Measurements from ENCODE around the gene CADM1. TPM values are rescaled to one million over a fixed set of nuclear protein-coding genes. Genes with fewer than 3 reads are reported as not detected.

CADM1 gene
- total RNA-seq, 1 donor from 2014 or later: 8.8 TPM

- no peak for ATAC-seq
Observed at GRCh38 chr11:115311949-115312348, 192.3 kb downstream of the CADM1 start.

- ATAC-seq: no peak
Observed at GRCh38 chr11:115306689-115307088, 197.5 kb downstream of the CADM1 start.

DNA sequence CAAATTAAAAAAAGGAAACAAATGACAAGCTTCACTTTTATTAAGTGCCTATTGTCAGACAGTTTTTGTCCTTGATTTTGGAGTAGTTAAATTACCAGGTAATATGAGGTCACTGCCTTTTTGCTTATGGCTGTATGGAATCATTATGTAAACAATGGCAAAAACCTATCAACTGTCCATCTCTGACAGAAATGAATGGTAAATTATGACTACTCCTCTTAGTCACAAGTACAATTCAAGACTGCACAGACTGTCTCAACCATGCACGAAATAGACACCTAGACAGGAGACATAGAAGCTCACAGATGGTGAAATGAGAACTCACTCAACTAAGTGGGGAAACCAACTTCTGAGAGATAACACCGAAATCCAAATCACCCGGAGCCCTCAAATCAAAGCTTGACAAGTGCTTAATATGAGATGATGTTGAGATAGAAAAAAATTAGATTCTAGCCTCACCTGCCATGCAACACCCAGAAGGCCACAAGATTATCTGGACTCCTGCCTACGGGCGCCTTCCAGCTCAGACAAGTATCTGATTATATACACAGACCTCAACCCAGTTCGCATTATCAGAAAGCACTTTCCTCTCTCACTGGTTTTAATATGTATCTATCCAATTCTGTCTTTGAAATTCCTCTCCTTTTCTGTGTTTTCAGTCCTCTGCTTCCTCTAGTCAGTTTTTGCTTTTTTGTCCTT, 199.3 kb downstream of the CADM1 start:
- no peak for ATAC-seq

DNA sequence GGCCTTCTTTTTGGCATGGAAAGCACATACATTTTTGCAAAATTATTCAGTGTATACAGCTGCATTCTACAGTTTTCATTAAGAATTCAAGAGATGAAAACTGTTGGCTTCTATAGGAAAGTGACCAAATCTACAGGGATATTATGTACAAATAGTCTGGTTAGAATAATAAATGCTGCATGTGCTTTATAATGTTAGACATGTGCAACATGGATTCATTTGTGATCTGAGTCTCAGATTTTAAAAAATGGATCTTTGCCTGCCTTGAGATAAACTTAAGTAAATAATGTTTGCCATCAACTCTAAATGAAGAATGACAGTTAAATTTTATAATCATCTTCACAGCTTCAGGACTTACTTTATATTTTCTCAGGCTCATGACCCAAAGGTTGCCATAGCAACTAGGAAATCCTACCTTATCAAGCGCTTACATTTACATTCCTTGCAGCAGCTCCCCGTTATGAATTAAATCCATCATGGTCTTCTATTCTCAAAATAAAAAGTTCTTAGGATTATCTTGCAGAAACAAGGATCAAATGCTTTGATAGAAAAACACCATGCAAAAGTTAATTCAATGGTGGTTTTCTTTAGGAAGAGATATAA, 200.2 kb downstream of the CADM1 start:
- ATAC-seq: no peak

GRCh38 chr11:115302946-115303703, 201.1 kb downstream of the CADM1 start:
- ATAC-seq: no peak

GRCh38 chr11:115300660-115301428, 203.4 kb downstream of the CADM1 start:
- ATAC-seq: no peak

DNA sequence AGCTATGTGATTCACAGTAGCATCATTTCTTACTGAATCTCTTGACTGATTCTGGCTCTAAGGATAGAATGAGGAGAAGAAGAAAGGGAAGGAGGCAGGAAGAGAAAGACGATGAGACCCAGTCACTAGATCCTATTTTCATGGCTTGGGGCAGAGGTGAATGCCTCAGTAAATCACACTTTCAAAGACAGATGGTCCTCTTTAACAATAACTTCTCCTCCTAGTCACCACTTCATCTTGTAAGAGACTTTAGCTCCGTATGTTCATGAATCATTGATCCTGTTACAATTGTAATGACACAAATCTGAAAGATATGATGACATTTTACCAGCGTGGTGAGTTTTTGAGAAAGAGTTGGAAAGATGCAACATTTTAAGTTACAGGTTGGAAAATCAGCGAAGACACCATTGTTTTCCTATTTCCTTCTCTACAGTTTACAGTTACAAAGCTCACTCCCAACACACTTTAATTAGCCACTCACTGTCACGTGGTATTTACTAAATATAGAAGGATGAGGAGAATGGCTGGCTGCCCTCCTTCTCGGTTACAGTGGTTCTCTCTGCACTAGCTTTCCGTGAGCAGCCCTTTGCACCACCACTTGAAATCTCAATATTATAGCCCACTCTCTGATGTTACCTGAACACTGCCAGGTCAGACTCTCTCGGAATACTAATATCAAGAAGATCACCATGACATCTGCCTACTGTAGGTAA, 205.8 kb downstream of the CADM1 start:
- ATAC-seq: no peak

GRCh38 chr11:115297330-115297729, 206.9 kb downstream of the CADM1 start:
- no peak for ATAC-seq

DNA sequence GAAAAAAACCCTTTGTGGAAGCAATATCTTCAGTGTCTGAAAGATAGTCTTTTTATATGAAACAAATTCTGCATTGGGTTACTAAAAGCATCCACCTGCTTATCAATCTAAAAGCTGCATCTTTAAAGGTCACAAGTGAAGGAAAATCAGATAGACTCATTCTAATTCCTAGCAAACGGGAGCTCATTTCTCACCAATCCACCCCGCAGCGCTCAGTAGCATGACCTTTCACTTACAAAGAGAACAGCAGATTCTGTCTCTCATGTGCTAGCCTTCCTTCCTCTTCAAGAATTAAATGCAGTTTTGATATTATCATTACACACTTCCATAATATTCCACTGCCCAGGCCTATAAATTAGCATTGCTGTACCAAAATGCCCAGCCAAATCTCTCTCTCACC, 212.9 kb downstream of the CADM1 start:
- ATAC-seq: no peak

DNA sequence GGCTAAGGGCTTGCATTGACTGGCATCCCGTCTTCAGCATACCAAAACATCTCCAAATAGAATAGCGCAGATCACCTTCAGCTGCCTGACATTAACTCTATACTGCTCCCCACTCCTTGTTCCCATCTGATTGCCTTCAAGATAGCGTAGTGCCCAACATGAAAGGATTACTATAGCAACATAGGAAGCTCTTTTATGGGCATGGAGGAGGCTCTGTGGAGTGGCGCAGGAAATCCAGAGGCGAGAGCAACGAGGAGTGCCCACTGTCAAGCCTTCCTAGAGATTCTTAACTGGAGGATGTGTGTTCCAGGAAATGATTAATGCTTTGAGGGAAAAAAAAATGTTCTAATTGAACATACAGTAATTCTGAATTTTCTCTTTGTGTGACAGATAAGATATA, 213.3 kb downstream of the CADM1 start:
- ATAC-seq: no peak

GRCh38 chr11:115290479-115290878, 213.7 kb downstream of the CADM1 start:
- no peak for ATAC-seq

- no peak for ATAC-seq
Observed at GRCh38 chr11:115287266-115287665, 216.9 kb downstream of the CADM1 start.

GRCh38 chr11:115286614-115287013, 217.6 kb downstream of the CADM1 start:
- ATAC-seq: no peak

GRCh38 chr11:115284773-115285172, 219.4 kb downstream of the CADM1 start:
- no peak for ATAC-seq

DNA sequence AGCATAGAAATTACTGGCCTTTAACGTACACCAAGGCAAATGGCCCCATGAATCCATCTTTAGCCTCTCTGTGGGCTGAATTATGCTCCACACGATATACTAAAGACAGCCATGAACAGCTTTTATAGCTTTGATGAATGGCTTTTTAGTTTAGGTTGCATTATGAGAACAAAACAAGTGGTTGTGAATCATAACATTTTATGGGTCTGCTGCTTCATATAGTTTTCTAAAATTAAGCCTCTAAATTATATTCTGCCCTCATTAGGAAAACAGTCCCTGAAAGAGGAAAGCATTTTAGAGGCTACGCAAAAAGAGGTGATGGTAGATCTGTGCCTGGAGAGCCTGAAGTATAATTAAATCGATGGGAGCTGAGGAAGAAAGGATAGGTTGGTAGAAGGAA, 221.3 kb downstream of the CADM1 start:
- no peak for ATAC-seq

- ATAC-seq: no peak
Observed at GRCh38 chr11:115280775-115281174, 223.4 kb downstream of the CADM1 start.

DNA sequence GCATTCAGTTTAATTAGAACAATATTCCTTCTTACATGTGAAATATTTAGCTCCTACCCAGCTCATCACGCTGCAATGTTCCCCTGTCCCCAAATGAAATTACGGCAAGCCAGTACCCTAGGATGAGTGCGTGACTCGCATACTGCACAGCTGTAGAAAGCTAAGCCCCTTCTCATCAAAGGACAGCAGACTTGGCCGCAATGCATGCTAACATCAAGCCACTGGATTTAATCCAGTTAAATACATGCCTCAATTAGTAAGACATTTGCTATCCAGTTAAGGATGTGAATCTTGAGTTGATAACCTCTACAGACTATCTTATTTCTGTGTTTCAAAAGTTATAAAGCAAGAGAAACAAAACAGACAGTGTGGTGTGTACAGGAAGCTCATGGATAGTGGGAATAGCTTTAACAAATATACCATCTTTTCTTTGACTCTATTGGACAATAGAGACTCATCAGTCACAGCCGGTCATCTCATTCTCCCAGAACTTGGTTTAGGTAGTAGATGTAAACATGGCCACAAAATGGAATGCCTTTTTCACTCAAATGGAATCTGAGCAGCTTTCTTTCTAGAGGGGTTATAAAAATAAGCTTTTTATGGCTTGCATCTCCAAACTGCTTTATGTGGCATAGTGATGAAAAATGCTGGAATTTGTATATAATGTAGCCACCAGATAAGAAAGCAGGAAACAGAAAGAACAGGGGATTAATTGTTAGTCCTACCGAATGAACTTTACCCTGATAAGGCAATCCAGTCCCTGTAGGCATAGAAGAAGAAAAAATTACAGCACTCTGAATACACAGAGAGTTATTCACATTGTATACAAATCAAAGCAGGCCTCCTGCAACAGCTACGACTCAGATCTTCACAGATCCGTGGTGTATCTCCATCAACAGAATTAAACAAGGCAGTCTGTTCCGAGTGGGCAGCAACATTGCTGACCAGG, 224.1 kb downstream of the CADM1 start:
- no peak for ATAC-seq

DNA sequence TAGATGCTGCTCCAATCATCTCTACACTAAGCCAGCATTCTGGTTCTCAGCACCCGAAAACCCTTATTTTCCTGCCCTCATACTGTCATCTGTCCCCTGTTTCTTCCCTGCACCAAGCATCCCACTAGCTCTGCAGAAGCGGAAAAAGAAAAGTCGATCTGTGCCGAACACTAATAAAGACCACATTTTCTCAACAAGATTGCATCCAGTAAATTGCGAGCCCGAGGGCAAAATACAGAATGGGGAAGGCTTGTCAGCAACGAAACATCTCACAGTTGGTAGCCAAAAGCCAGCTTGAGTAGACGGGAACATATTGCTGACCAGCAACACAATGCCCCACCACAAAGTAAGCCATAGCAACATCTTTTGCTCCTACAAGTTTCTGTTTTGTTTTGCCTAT, 227.4 kb downstream of the CADM1 start:
- ATAC-seq: no peak

DNA sequence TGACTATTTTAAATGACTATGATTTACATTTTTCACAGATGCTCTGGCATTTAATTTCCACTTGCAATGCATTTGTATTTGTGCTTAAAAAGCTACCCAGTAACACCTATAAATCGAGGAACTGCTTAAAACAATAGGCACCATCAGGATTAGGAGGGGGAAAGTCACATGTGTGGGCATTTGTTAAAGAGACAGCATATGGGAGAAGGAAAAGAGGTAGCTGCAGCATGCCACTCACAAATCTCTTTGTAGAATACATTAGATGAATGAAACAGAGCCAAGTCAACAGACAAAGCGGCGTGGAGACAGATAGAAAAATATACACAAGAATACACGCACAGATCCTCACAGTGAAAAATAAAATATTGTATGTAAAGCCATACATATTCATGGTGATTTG, 228.0 kb downstream of the CADM1 start:
- no peak for ATAC-seq

DNA sequence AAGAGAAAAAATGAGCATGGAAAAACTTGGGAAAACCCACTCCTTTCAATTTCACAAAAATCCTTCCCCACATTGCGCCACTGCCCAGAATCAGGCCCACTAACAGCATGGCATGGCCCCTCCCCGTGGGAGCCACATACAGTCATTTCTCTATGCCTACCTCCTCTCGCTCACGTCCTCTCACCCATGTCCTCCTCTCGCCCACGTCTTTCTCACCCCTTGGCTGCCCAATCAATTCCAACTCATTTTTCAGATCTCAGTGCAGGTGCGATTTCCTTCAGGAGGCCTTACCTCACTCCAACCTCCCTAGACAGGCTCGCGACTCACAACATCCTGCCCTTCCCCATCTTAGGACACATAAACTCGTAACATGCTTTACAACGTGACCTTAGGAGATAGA, 229.2 kb downstream of the CADM1 start:
- ATAC-seq: no peak

- ATAC-seq: no peak
Observed at GRCh38 chr11:115272925-115273324, 231.3 kb downstream of the CADM1 start.

Data from esophagus mucosa (tissue), 1 donor.